ENCODE results near the gene OSBPL2. TPM values are rescaled to one million over a fixed set of nuclear protein-coding genes. Genes with fewer than 3 reads are reported as not detected.

The OSBPL2 gene
- total RNA-seq, 2 experiments from 2014 or later = 23.6 to 24.3 TPM

GRCh38 chr20:62303062-62303339 lies 64.7 kb downstream of the OSBPL2 start:
- ATAC-seq = no peak

DNA sequence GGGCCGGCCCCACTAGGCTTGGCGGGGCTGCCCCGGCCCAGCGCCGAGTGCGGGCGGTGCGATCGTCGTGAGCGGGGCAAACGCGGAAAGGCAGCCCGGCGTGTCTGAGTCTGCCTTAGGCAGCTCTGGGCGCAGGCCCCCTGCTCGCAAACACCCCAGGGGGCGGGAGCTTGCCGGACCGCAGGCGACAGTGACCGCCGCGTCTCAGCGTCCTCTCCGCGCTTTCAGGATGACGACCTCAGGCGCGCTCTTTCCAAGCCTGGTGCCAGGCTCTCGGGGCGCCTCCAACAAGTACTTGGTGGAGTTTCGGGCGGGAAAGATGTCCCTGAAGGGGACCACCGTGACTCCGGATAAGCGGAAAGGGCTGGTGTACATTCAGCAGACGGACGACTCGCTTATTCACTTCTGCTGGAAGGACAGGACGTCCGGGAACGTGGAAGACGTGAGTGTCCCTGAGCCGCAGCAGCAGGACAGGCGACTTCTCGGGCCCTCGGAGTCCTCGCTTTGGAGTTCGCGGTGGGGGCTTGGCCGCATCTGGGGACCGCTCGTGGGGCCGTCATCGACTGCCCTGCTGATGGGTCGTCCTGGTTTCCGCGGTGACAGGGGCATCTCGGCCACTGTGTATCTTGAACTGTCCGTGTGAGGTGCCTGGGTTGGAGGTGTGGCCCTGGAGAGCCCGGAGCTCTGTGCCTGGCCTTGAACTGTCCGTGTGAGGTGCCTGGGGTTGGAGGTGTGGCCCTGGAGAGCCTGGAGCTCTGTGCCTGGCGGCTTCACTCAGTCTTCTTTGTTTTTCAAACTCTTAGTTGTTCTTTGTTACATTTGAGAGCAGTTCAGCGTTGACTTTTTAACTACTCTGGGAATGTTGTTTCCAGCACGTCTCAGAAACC lies 65.3 kb downstream of the OSBPL2 start:
- peak; percentile 30 for DNase-seq
- intact Hi-C loops (cut with micrococcal nuclease) = no loop called here
- Mint-ChIP-seq H3K4me3 (peak overlapping the region; percentile 96), H3K27ac (peak overlapping the region; percentile 84), H3K9me3 (no peaks in the 10 kb centered on the region), H3K36me3 (ENCODE audit: low read depth) (peaks cover 34% of the 10 kb centered on the region), H3K27me3 (no peaks in the 10 kb centered on the region), H3K4me1 (ENCODE audit: low read depth) (peaks cover 24% of the 10 kb centered on the region)
- ChIA-PET CTCF (interaction anchor here (3.8 kb wide), 1 partner anchor 79 kb away, joined by 18 read pairs; no protein-coding TSS in a partner anchor), POLR2A (interaction anchor here (0.5 to 1.4 kb wide), 4 partner anchors 11 to 85 kb away, joined by 3 to 4 read pairs (median 3); no protein-coding TSS in a partner anchor)
- TF ChIP-seq, protein P1, sequence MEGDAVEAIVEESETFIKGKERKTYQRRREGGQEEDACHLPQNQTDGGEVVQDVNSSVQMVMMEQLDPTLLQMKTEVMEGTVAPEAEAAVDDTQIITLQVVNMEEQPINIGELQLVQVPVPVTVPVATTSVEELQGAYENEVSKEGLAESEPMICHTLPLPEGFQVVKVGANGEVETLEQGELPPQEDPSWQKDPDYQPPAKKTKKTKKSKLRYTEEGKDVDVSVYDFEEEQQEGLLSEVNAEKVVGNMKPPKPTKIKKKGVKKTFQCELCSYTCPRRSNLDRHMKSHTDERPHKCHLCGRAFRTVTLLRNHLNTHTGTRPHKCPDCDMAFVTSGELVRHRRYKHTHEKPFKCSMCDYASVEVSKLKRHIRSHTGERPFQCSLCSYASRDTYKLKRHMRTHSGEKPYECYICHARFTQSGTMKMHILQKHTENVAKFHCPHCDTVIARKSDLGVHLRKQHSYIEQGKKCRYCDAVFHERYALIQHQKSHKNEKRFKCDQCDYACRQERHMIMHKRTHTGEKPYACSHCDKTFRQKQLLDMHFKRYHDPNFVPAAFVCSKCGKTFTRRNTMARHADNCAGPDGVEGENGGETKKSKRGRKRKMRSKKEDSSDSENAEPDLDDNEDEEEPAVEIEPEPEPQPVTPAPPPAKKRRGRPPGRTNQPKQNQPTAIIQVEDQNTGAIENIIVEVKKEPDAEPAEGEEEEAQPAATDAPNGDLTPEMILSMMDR (IDR thresholded peaks at IDR 0.05) = no peak
- no peak for ATAC-seq

More at GRCh38 chr20:62303062-62303339, 64.7 kb downstream of the OSBPL2 start:
- CTCF ChIA-PET = interaction anchor here (3.8 kb wide), 1 partner anchor 79 kb away, joined by 18 read pairs; no protein-coding TSS in a partner anchor
- H3K4me3 Mint-ChIP-seq = peak overlapping the region; percentile 96
- DNase-seq = no peak
- peaks cover 33% of the 10 kb centered on the region for H3K36me3 Mint-ChIP-seq (ENCODE audit: low read depth)
- TF ChIP-seq, protein P1 (IDR thresholded peaks at IDR 0.05) = no peak
- no peaks in the 10 kb centered on the region for H3K27me3 Mint-ChIP-seq
- H3K4me1 Mint-ChIP-seq (ENCODE audit: low read depth) = peaks cover 24% of the 10 kb centered on the region
- peak overlapping the region; percentile 79 for H3K27ac Mint-ChIP-seq
- H3K9me3 Mint-ChIP-seq = no peaks in the 10 kb centered on the region
- intact Hi-C loops (cut with micrococcal nuclease) = no loop called here
- POLR2A ChIA-PET = interaction anchor here (0.5 to 1.4 kb wide), 3 partner anchors 11 to 38 kb away, joined by 3 to 4 read pairs (median 3); no protein-coding TSS in a partner anchor

- TF ChIP-seq, protein P1 (IDR thresholded peaks at IDR 0.05) = no peak
- intact Hi-C loops (cut with micrococcal nuclease) = no loop called here
- DNase-seq (no peak), ATAC-seq (no peak)
- ChIA-PET POLR2A (interaction anchor here (1.2 kb wide), 1 partner anchor 10 kb away, joined by 3 read pairs; no protein-coding TSS in a partner anchor), CTCF (interaction anchor here (3.8 kb wide), 1 partner anchor 78 kb away, joined by 18 read pairs; no protein-coding TSS in a partner anchor)
- H3K9me3 Mint-ChIP-seq = no peaks in the 10 kb centered on the region
- H3K4me1 Mint-ChIP-seq (ENCODE audit: low read depth) = peaks cover 24% of the 10 kb centered on the region
- H3K27me3 Mint-ChIP-seq = no peaks in the 10 kb centered on the region
- peak overlapping the region; percentile 84 for H3K27ac Mint-ChIP-seq
- H3K36me3 Mint-ChIP-seq (ENCODE audit: low read depth) = peaks cover 38% of the 10 kb centered on the region
- peak overlapping the region; percentile 96 for H3K4me3 Mint-ChIP-seq
Measured at GRCh38 chr20:62304331-62305148, 66.2 kb downstream of the OSBPL2 start.

GRCh38 chr20:62305149-62305764 lies 66.9 kb downstream of the OSBPL2 start:
- DNase-seq (no peak), ATAC-seq (no peak)
- ChIA-PET CTCF (interaction anchor here (3.8 kb wide), 1 partner anchor 77 kb away, joined by 18 read pairs; no protein-coding TSS in a partner anchor), POLR2A (no interaction called here)
- TF ChIP-seq, protein P1 (IDR thresholded peaks at IDR 0.05) = no peak
- peak overlapping the region; percentile 96 for H3K4me3 Mint-ChIP-seq
- peaks cover 24% of the 10 kb centered on the region for H3K4me1 Mint-ChIP-seq (ENCODE audit: low read depth)
- intact Hi-C loops (cut with micrococcal nuclease) = no loop called here
- H3K36me3 Mint-ChIP-seq (ENCODE audit: low read depth) = peaks cover 38% of the 10 kb centered on the region
- H3K9me3 Mint-ChIP-seq = no peaks in the 10 kb centered on the region
- H3K27ac Mint-ChIP-seq = peak overlapping the region; percentile 30
- H3K27me3 Mint-ChIP-seq = no peaks in the 10 kb centered on the region

All from activated CD8-positive, alpha-beta T cell treated with anti-CD3 and anti-CD28 coated beads for 36 hours (primary cell).